Measurements from ENCODE around the gene SELENOS. TPM values are rescaled to one million over a fixed set of nuclear protein-coding genes. Genes with fewer than 3 reads are reported as not detected.

The SELENOS gene
- 34.6 TPM for total RNA-seq

GRCh38 chr15:101277038-101277822, at the start of gene SELENOS:
SELENOS (minus strand) TSS chr15:101277485; CDS start chr15:101277417, 68 bp downstream.

GRCh38 chr15:101294731-101295606, 17.7 kb upstream of the SELENOS start, which contains the start of gene SNRPA1:
SNRPA1 (minus strand) TSS chr15:101295248; CDS start chr15:101295178, 70 bp downstream.

GRCh38 chr15:101251830-101252820, 25.2 kb downstream of the SELENOS start, which contains the start of gene CHSY1:
CHSY1 (minus strand) TSS chr15:101252048; CDS start chr15:101251456, 592 bp downstream.

Other genes starting within 250 kb of the SELENOS start
- gene CHSY1, start 25.4 kb downstream of the SELENOS start, total RNA-seq, result 49.0 TPM
- gene SNRPA1, start 17.8 kb upstream of the SELENOS start, total RNA-seq, result 47.7 TPM
- 48.1 TPM for gene PCSK6, start 212.2 kb upstream of the SELENOS start, total RNA-seq

All from camera-type eye (tissue), 1 donor.